Measurements from ENCODE around the gene HGF.

DNA sequence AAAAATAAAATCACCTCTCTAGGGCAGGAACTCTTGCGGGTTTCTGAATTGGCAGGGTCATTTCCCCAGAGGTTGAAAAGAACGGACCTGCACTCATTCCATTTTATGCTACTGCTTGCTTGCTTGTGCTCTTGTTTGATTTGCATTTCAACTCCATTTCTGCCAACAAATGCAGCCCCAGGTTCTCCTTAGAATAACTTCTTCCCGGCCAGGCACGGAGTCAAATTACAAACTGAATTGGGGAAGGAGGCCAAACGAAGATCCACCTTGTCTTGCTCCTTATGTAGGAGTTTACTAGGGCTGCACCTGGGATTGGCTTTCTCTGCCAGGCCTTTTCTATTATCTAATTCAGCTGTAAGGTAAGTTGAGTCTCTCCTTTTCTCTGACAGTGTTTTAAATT is 79.6 kb downstream of the HGF start:
- TF ChIP-seq, protein P1, sequence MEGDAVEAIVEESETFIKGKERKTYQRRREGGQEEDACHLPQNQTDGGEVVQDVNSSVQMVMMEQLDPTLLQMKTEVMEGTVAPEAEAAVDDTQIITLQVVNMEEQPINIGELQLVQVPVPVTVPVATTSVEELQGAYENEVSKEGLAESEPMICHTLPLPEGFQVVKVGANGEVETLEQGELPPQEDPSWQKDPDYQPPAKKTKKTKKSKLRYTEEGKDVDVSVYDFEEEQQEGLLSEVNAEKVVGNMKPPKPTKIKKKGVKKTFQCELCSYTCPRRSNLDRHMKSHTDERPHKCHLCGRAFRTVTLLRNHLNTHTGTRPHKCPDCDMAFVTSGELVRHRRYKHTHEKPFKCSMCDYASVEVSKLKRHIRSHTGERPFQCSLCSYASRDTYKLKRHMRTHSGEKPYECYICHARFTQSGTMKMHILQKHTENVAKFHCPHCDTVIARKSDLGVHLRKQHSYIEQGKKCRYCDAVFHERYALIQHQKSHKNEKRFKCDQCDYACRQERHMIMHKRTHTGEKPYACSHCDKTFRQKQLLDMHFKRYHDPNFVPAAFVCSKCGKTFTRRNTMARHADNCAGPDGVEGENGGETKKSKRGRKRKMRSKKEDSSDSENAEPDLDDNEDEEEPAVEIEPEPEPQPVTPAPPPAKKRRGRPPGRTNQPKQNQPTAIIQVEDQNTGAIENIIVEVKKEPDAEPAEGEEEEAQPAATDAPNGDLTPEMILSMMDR (IDR thresholded peaks at IDR 0.05; ENCODE audit: low read length), result no peak
- no peak for TF ChIP-seq EZH2 (IDR thresholded peaks at IDR 0.05; ENCODE audit: borderline replicate concordance, low read length)

Measured in OCI-LY1 (cell line).